MCF 10A (cell line): ENCODE results near the gene EPC1. TPM values are rescaled to one million over a fixed set of nuclear protein-coding genes. Genes with fewer than 3 reads are reported as not detected.

ENCODE experiments used
- BruUV-seq: library from RNA; stranded (reverse); fragments of 400-500 nt; replicated peaks from 2 replicates; lab custom pipeline; 2021; lab: Mats Ljungman, UMichigan
- CTCF ChIA-PET: fragments of 300-600 bp; sonication (Branson Sonifier 250); formaldehyde crosslinking; extraction: SDS; loops from one replicate; lab custom pipeline; 2021; ENCODE audit warnings: antibody characterized with exemption, inconsistent platforms; lab: Yijun Ruan, JAX
- POLR2A ChIA-PET: fragments of 300-600, 350-650 bp; sonication (Branson Sonifier 250); formaldehyde crosslinking; extraction: SDS; loops from one replicate; lab custom pipeline; 2020; ENCODE audit warnings: antibody characterized with exemption, inconsistent platforms; lab: Yijun Ruan, JAX
- DNase-seq: peaks from one replicate; pipeline ENCODE4 v3.0.0-alpha.2; 2018; ENCODE audit not compliant: unreplicated experiment
- H3K27ac Mint-ChIP-seq: one replicate; pipeline ENCODE4 v1.8.0; 2022; ENCODE audit warnings: mild to moderate bottlenecking, low read depth, mixed read lengths; ENCODE audit not compliant: unreplicated experiment
- H3K27me3 Mint-ChIP-seq: one replicate; pipeline ENCODE4 v1.8.0; 2022; ENCODE audit warnings: mixed read lengths; ENCODE audit not compliant: insufficient read depth, unreplicated experiment
- H3K36me3 Mint-ChIP-seq: one replicate; pipeline ENCODE4 v1.8.0; 2022; ENCODE audit warnings: mild to moderate bottlenecking, moderate library complexity, mixed read lengths; ENCODE audit not compliant: insufficient read depth, unreplicated experiment
- H3K4me1 Mint-ChIP-seq: one replicate; pipeline ENCODE4 v1.8.0; 2022; ENCODE audit warnings: mixed read lengths; ENCODE audit not compliant: insufficient read depth, unreplicated experiment
- H3K4me3 Mint-ChIP-seq: one replicate; pipeline ENCODE4 v1.8.0; 2022; ENCODE audit warnings: mild to moderate bottlenecking, moderate library complexity, mixed read lengths; ENCODE audit not compliant: unreplicated experiment
- H3K9me3 Mint-ChIP-seq: one replicate; pipeline ENCODE4 v1.8.0; 2022; ENCODE audit warnings: mixed read lengths; ENCODE audit not compliant: unreplicated experiment
- intact Hi-C: fragments of 100-400 bp; cut with micrococcal nuclease; formaldehyde crosslinking; loops from 2 replicates; pipeline ENCODE4 v1.14.1; 2022
- total RNA-seq: library from RNA; stranded (reverse); gene quantifications from 2 replicates; pipeline ENCODE4 v1.2.3, GENCODE V29; 2022
- TF ChIP-seq, protein P1 (sequence below): fragments of 200-600 bp; IDR thresholded peaks from one replicate; pipeline ENCODE4 v1.8.0; 2022; ENCODE audit warnings: antibody characterized with exemption, mild to moderate bottlenecking; ENCODE audit not compliant: unreplicated experiment

EPC1 gene
- total RNA-seq, 1 experiment from 2014 or later = 25.5 TPM

GRCh38 chr10:32317795-32318357, 29.1 kb downstream of the EPC1 start:
- DNase-seq = no peak
- POLR2A ChIA-PET = interaction anchor here (0.5 kb wide), 1 partner anchor 41 kb away, joined by 3 read pairs; no protein-coding TSS in a partner anchor
- CTCF ChIA-PET = no interaction called here
- intact Hi-C loops = no loop called here
- no TSS peak for BruUV-seq
- Mint-ChIP-seq H3K4me1 (peaks cover 26% of the 10 kb centered on the region), H3K36me3 (peaks cover 8% of the 10 kb centered on the region), H3K27ac (no peak overlapping the region), H3K4me3 (no peak overlapping the region), H3K27me3 (no peaks in the 10 kb centered on the region), H3K9me3 (no peaks in the 10 kb centered on the region)
- TF ChIP-seq, protein P1, sequence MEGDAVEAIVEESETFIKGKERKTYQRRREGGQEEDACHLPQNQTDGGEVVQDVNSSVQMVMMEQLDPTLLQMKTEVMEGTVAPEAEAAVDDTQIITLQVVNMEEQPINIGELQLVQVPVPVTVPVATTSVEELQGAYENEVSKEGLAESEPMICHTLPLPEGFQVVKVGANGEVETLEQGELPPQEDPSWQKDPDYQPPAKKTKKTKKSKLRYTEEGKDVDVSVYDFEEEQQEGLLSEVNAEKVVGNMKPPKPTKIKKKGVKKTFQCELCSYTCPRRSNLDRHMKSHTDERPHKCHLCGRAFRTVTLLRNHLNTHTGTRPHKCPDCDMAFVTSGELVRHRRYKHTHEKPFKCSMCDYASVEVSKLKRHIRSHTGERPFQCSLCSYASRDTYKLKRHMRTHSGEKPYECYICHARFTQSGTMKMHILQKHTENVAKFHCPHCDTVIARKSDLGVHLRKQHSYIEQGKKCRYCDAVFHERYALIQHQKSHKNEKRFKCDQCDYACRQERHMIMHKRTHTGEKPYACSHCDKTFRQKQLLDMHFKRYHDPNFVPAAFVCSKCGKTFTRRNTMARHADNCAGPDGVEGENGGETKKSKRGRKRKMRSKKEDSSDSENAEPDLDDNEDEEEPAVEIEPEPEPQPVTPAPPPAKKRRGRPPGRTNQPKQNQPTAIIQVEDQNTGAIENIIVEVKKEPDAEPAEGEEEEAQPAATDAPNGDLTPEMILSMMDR = no peak

- H3K4me1 Mint-ChIP-seq = peaks cover 26% of the 10 kb centered on the region
- ChIA-PET POLR2A (interaction anchor here (0.9 to 1.2 kb wide), 2 partner anchors 10 to 32 kb away, joined by 3 read pairs; no protein-coding TSS in a partner anchor), CTCF (interaction anchor here (0.6 kb wide), 1 partner anchor 162 kb away, joined by 3 read pairs; no protein-coding TSS in a partner anchor)
- TF ChIP-seq, protein P1 = no peak
- no TSS peak for BruUV-seq
- intact Hi-C loops = no loop called here
- peak overlapping the region; percentile 11 for H3K27ac Mint-ChIP-seq
- no peak for DNase-seq
- H3K9me3 Mint-ChIP-seq = no peaks in the 10 kb centered on the region
- peaks cover 8% of the 10 kb centered on the region for H3K36me3 Mint-ChIP-seq
- no peaks in the 10 kb centered on the region for H3K27me3 Mint-ChIP-seq
- no peak overlapping the region for H3K4me3 Mint-ChIP-seq
Observed at GRCh38 chr10:32315424-32315823, 31.5 kb downstream of the EPC1 start.

DNA sequence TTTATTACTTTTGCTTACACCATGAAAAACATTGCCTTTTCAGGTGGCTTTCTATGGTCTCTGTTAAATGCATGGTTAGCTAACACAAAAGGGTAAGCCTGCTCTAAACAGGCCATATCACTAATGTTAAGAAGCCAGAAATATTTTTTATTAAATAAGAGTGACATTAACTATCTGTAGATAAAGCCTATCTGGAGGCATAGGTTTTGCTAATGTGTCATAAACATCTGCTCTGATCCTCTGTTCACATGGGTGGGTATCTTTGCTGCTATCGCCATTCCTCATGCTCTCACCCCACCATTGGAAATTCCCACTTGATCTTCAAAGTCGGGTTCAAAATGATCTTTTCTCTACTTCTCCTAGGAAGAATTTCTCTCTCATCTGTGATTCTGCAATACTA, 32.4 kb downstream of the EPC1 start:
- POLR2A ChIA-PET = interaction anchor here (0.8 to 1.2 kb wide), 3 partner anchors 9 to 33 kb away, joined by 3 read pairs; no protein-coding TSS in a partner anchor
- Mint-ChIP-seq H3K4me3 (no peak overlapping the region), H3K36me3 (peaks cover 8% of the 10 kb centered on the region), H3K9me3 (no peaks in the 10 kb centered on the region), H3K27me3 (no peaks in the 10 kb centered on the region), H3K4me1 (peaks cover 26% of the 10 kb centered on the region), H3K27ac (peak overlapping the region; percentile 24)
- DNase-seq = no peak
- BruUV-seq = no TSS peak
- TF ChIP-seq, protein P1 = no peak
- CTCF ChIA-PET = interaction anchor here (0.9 kb wide), 1 partner anchor 15 kb away, joined by 3 read pairs; no protein-coding TSS in a partner anchor
- intact Hi-C loops = no loop called here

DNA sequence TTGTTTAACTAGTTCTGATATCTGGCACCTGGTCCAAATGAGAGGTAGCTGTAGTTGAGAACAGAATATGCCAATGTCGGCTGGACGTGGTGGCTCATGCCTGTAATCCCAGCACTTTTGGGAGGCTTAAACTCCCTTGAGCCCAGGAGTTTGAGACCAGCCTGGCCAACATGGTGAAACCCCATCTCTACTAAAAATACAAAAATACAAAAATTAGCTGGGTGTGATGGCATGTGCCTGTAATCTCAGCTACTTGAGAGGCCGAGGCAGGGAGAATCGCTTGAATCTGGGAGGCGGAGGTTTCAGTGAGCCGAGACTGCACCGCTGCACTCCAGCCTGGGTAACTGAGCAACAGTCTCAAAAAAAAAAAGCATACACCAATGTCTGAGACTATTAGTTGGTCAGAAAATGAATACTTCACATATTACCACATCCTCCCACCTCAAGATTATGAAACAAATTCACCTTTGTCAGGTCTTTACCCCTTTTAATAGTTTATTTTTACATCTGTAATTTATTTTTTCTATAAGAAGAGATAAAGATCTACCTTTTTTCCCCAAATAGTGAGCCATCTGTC, 38.8 kb downstream of the EPC1 start:
- intact Hi-C loops = no loop called here
- POLR2A ChIA-PET = no interaction called here
- no peak overlapping the region for H3K27ac Mint-ChIP-seq
- BruUV-seq = no TSS peak
- CTCF ChIA-PET = interaction anchor here (0.7 kb wide), 1 partner anchor 121 kb away, joined by 3 read pairs; no protein-coding TSS in a partner anchor
- no peak for DNase-seq
- peaks cover 6% of the 10 kb centered on the region for H3K4me1 Mint-ChIP-seq
- H3K9me3 Mint-ChIP-seq = no peaks in the 10 kb centered on the region
- TF ChIP-seq, protein P1 = no peak
- no peaks in the 10 kb centered on the region for H3K27me3 Mint-ChIP-seq
- peaks cover 39% of the 10 kb centered on the region for H3K36me3 Mint-ChIP-seq
- no peak overlapping the region for H3K4me3 Mint-ChIP-seq
